GM10266 (cell line): ENCODE measurements around the gene C19orf25.

Experiments used
- DNase-seq: peaks from one replicate; pipeline ENCODE4 v3.0.0; 2012; ENCODE audit errors: extremely low spot score
- CTCF ChIP-seq: IDR thresholded peaks from 2 replicates; pipeline ENCODE4 v1.5.1; 2012; ENCODE audit warnings: mild to moderate bottlenecking, low read depth; ENCODE audit not compliant: control insufficient read depth, insufficient read depth; ENCODE audit errors: missing control alignments

Gene C19orf25

GRCh38 chr19:1507192-1507660 lies 28.2 kb upstream of the C19orf25 start:
- no peak for DNase-seq
- no peak for TF ChIP-seq CTCF

GRCh38 chr19:1505991-1506881 lies 27.2 kb upstream of the C19orf25 start:
- no peak for TF ChIP-seq CTCF
- no peak for DNase-seq

GRCh38 chr19:1505012-1505411 lies 26.0 kb upstream of the C19orf25 start:
- no peak for TF ChIP-seq CTCF
- no peak for DNase-seq

GRCh38 chr19:1503925-1504773 lies 25.1 kb upstream of the C19orf25 start:
- no peak for DNase-seq
- TF ChIP-seq CTCF, result no peak

- TF ChIP-seq CTCF, result peak; percentile 80
- peak; percentile 77 for DNase-seq
Observed at GRCh38 chr19:1503089-1503924, 24.3 kb upstream of the C19orf25 start.

- TF ChIP-seq CTCF, result no peak
- DNase-seq, result no peak
Observed at GRCh38 chr19:1502433-1503088, 23.5 kb upstream of the C19orf25 start.
